Astrocyte (in vitro differentiated cells and primary cell): ENCODE measurements around the gene MLIP.

ENCODE experiments used
- CTCF ChIP-seq: IDR thresholded peaks from 2 replicates; pipeline ENCODE4 v1.5.1; 2011; ENCODE audit warnings: low read depth, mild to moderate bottlenecking, inconsistent platforms, low read length, moderate library complexity; ENCODE audit not compliant: insufficient read depth
- EZH2 ChIP-seq: IDR thresholded peaks from 2 replicates; pipeline ENCODE4 v1.6.1; 2012; ENCODE audit warnings: mild to moderate bottlenecking, low read length, inconsistent platforms; ENCODE audit not compliant: insufficient read depth

GRCh38 chr6:54106727-54107126 lies 4.5 kb upstream of the MLIP start:
- TF ChIP-seq CTCF (no peak), EZH2 (no peak)
